Effector CD8-positive, alpha-beta T cell (primary cell): ENCODE data around the gene PIEZO1.
A peak's percentile ranks its signal among the peaks of the same experiment; 100 is the strongest.

Source experiments
- DNase-seq: peaks from one replicate; lab custom pipeline; 2025; lab: John Stamatoyannopoulos, UW

Gene PIEZO1

GRCh38 chr16:88754109-88754911 lies 30.7 kb downstream of the PIEZO1 start:
- no peak for DNase-seq

GRCh38 chr16:88753602-88754001 lies 31.4 kb downstream of the PIEZO1 start:
- DNase-seq, result no peak

GRCh38 chr16:88753191-88753590 lies 31.8 kb downstream of the PIEZO1 start:
- no peak for DNase-seq

- DNase-seq, result no peak
These were observed 32.5 kb downstream of the PIEZO1 start for GRCh38 chr16:88752386-88753002.

GRCh38 chr16:88750854-88751253 lies 34.2 kb downstream of the PIEZO1 start:
- no peak for DNase-seq

- no peak for DNase-seq
These were observed 35.7 kb downstream of the PIEZO1 start for GRCh38 chr16:88749358-88749757.

GRCh38 chr16:88748364-88748763 lies 36.7 kb downstream of the PIEZO1 start:
- DNase-seq, result no peak

- no peak for DNase-seq
These were observed 37.3 kb downstream of the PIEZO1 start for GRCh38 chr16:88747588-88748301.

GRCh38 chr16:88746506-88746905 lies 38.5 kb downstream of the PIEZO1 start:
- DNase-seq, result no peak

- DNase-seq, result no peak
These were observed 40.2 kb downstream of the PIEZO1 start for GRCh38 chr16:88744577-88745521.

GRCh38 chr16:88743693-88744576 lies 41.1 kb downstream of the PIEZO1 start:
- peak; percentile 69 for DNase-seq

- DNase-seq, result no peak
These were observed 42.0 kb downstream of the PIEZO1 start for GRCh38 chr16:88742896-88743605.

- no peak for DNase-seq
These were observed 43.7 kb downstream of the PIEZO1 start for GRCh38 chr16:88741368-88741767.

GRCh38 chr16:88740727-88741055 lies 44.3 kb downstream of the PIEZO1 start:
- DNase-seq, result no peak

- DNase-seq, result no peak
These were observed 44.9 kb downstream of the PIEZO1 start for GRCh38 chr16:88739977-88740726.

- no peak for DNase-seq
These were observed 45.7 kb downstream of the PIEZO1 start for GRCh38 chr16:88739139-88739976.

- DNase-seq, result no peak
These were observed 46.6 kb downstream of the PIEZO1 start for GRCh38 chr16:88738151-88739084.
